Lower leg skin (tissue), 4 donors: ENCODE data around the gene PGLYRP3. TPM values are rescaled to one million over a fixed set of nuclear protein-coding genes. Genes with fewer than 3 reads are reported as not detected.
"Not testable (repeated sequence)": the region's sequence is repeated elsewhere in the genome, so short reads cannot be mapped to it uniquely, and the experiment has no call there.

ENCODE experiments used
- DNase-seq, 2 donors: peaks; one replicate each; pipeline ENCODE4 v3.0.0-alpha.2; 2019; ENCODE audit warnings: low spot score in 2 of 2
- H3K4me3 ChIP-seq: fragments of 200-600 bp; sonication (generic); 2 replicates; pipeline ENCODE4 v1.5.1; 2017; ENCODE audit warnings: mild to moderate bottlenecking, low read depth; ENCODE audit not compliant: poor library complexity, severe bottlenecking
- CTCF ChIP-seq, 3 donors: fragments of 450-650 bp; IDR thresholded peaks; one replicate each; pipeline ENCODE4 v1.5.1; 2016; ENCODE audit warnings: antibody characterized with exemption in 3 of 3, mild to moderate bottlenecking in 3 of 3, moderate library complexity in 2 of 3
- POLR2A ChIP-seq, 2 donors: fragments of 450-650 bp; IDR thresholded peaks; one replicate each; pipeline ENCODE4 v1.6.1; 2016 to 2017; ENCODE audit warnings: antibody characterized with exemption in 2 of 2, mild to moderate bottlenecking in 1 of 2, moderate library complexity in 1 of 2
- whole genome bisulfite sequencing, 2 donors: methylation state at CpG; one replicate each; pipeline ENCODE4 v1.1.5; 2018; 5-methylcytosine and 5-hydroxymethylcytosine counted together
- intact Hi-C: fragments of 100-400 bp; cut with DNase I; formaldehyde crosslinking; loops from one replicate; pipeline ENCODE4 v1.15.0; 2023; ENCODE audit warnings: low total_unique reads
- total RNA-seq, 4 donors: library from RNA; depleted of rRNA; stranded (reverse); fragments of >200 nt; gene quantifications; one replicate each; pipeline ENCODE4 v1.1.0, GENCODE V29; 2016

The PGLYRP3 gene
- total RNA-seq, 4 donors from 2014 or later = 33.1 to 66.1 (median 60.3) TPM

- no peak for DNase-seq
- TF ChIP-seq POLR2A (IDR thresholded peaks at IDR 0.05) = no peak
- no peak for TF ChIP-seq CTCF (IDR thresholded peaks at IDR 0.05)
- 92% methylated on average over 1 of the region's 1 CpG for WGBS, 2 donors
- no peak overlapping the region for H3K4me3 ChIP-seq
- intact Hi-C loops = no loop called here
These were observed 21.1 kb upstream of the PGLYRP3 start for GRCh38 chr1:153333902-153334301.

GRCh38 chr1:153324912-153325311, 12.2 kb upstream of the PGLYRP3 start:
- TF ChIP-seq POLR2A (IDR thresholded peaks at IDR 0.05) (no peak), CTCF (IDR thresholded peaks at IDR 0.05) (no peak)
- no peak overlapping the region for H3K4me3 ChIP-seq
- intact Hi-C loops = no loop called here
- no peak for DNase-seq

DNA sequence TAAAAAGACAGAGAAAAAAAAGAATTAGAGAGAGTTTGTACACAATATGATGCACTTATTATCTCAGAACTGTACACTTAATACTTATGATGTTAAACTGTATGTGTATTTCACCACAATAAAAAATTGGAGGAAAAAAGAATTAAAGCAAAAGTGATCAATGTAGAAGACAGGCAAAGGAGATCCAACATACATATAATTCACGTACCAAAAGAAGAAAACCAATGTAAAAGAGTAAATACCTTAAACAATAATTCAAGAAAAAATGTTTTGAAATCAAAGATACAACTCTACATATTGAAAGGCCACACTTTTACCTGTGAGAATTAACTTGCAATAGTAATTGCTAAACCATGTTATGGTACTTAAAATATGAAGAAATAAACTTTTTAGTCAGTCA, 9.8 kb upstream of the PGLYRP3 start:
- WGBS, 2 donors = 41 to 55% methylated on average over 1 of the region's 1 CpG
- intact Hi-C loops = no loop called here

DNA sequence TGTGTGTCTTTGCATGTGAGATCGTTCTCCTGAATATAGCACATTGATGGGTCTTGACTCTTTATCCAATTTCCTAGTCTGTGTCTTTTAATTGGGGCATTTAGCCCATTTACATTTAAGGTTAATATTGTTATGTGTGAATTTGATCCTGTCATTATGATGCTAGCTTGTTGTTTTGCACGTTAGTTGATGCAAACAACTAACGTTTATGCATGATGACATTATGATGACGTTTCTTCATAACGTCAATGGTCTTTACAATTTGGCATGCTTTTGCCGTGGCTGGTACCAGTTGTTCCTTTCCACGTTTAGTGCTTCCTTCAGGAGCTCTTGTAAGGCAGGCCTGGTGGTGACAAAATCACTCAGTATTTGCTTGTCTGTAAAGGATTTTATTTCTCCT, 5.4 kb upstream of the PGLYRP3 start:
- H3K4me3 ChIP-seq, DNase-seq, intact Hi-C loops: not testable (repeated sequence)
- WGBS, 2 donors = 89 to 90% methylated on average over 7 of the region's 7 CpGs

More for the DNA sequence above, 9.8 kb upstream of the PGLYRP3 start:
- no peak for TF ChIP-seq CTCF (IDR thresholded peaks at IDR 0.05)
- TF ChIP-seq POLR2A (IDR thresholded peaks at IDR 0.05) = no peak
- DNase-seq = no peak
- H3K4me3 ChIP-seq = no peak overlapping the region

GRCh38 chr1:153316013-153316412, 3.3 kb upstream of the PGLYRP3 start:
- DNase-seq, intact Hi-C loops, H3K4me3 ChIP-seq: not testable (repeated sequence)

- DNase-seq, H3K4me3 ChIP-seq, intact Hi-C loops: not testable (repeated sequence)
These were observed 1.6 kb upstream of the PGLYRP3 start for GRCh38 chr1:153314388-153314787.

DNA sequence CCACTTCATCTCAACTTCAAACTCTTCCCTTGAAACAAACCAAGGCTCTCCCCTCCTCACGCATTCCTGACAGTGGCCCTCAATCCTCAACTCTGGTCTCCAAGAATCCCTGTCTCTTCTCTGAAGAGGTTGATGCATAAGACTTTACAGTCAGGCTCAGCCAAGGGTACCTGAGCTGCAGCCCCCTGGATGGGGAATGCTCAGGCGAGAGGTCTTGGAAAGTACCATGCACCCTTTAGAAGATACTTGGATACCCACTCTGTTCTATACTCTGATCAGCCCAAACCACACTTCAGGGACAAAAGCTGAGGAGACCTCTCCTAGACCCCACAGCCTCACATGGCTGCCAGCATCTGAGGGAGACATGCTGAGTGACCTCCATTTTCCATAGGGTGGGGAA, 536 bp upstream of the PGLYRP3 start:
- DNase-seq = peak in 1 of 2 donors; percentile 60
- TF ChIP-seq CTCF (IDR thresholded peaks at IDR 0.05) (no peak), POLR2A (IDR thresholded peaks at IDR 0.05) (no peak)
- intact Hi-C loops = no loop called here
- no peak overlapping the region for H3K4me3 ChIP-seq
- WGBS, 2 donors = 80 to 90% methylated on average over 2 of the region's 2 CpGs

DNA sequence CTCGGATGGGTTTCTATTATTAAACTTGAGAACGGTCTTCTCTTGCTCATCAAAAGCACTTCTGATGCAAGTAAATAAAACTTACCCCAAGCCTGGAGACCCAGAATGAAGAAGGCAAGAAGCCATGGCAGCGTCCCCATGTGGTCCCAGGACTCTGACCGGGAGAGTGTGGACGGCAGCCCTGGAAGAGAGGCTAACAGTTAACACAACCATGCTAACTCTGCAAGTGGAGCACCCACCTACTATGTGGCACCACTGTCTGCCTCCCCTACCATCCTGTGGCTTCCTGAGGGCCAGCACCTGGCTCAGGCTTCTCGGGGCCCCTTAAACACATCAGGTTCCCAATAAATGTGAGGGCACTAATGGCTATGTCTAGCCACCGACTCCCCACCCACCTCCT, 2.2 kb downstream of the PGLYRP3 start:
- 77 to 82% methylated on average over 7 of the region's 7 CpGs for WGBS, 2 donors
- intact Hi-C loops = no loop called here

More for the DNA sequence above, 2.2 kb downstream of the PGLYRP3 start:
- H3K4me3 ChIP-seq = no peak overlapping the region
- DNase-seq = no peak
- TF ChIP-seq POLR2A (IDR thresholded peaks at IDR 0.05) = no peak
- TF ChIP-seq CTCF (IDR thresholded peaks at IDR 0.05) = no peak
